ENCODE measurements around the gene ELFN1.

Gene ELFN1

DNA sequence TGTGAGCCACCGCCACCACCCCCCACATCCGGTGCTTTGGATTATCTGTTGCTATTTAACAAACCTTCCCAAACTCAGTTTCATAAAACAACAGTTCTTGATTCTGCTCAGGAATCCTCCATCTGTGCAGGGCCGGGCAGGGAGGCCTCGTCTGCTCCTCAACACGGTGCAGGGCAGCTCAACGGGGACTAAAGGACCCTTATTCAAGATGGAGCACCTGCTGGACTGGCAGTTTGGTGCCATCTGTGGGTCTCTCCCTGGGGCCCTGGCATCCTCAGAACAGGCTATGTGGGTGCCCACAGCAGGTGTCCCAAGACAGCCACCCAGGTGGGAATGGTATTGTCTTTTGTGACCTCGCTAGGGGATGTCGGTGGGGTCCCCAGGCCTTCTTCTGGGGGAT is 31.0 kb upstream of the ELFN1 start:
- H3K4me3 Mint-ChIP-seq: no peak overlapping the region
- H3K4me1 Mint-ChIP-seq (ENCODE audit: low read depth): no peaks in the 10 kb centered on the region
- H3K9me3 Mint-ChIP-seq (ENCODE audit: low read depth): no peaks in the 10 kb centered on the region
- no peak overlapping the region for H3K27ac Mint-ChIP-seq
- H3K36me3 Mint-ChIP-seq: no peaks in the 10 kb centered on the region
- peaks cover 3% of the 10 kb centered on the region for H3K27me3 Mint-ChIP-seq

DNA sequence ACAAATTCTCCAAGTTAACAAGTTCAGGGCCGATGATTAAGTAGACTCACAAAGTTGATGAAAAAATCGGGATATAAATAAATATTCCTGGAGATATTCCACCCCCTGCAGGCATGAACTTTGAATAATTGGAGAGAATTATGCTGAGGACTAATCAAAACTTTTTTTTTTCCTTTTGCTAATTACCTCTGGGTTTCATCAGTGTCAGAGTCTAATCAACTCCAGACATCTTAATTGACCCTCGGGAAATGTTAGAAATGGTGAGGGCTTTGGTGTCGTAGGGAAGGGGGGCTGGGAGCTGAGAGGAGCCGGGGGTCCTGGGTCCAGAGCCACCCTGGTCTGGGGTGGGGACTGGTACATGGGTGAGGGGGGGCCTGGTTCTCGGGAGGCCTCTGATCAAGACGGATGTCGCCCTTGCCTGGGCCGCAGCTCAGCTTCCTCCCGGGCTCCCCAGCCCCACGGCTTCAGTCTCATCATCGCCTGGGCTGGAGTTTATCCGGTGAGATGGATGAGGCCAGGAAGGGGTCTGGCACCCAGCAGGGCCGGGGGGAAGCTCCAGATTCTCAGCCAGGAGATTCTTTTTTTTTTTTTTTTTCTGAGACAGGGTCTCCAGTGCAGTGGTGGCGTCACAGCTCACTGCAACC is 30.4 kb upstream of the ELFN1 start:
- Mint-ChIP-seq H3K27me3 (no peaks in the 10 kb centered on the region), H3K27ac (no peak overlapping the region), H3K4me1 (ENCODE audit: low read depth) (no peaks in the 10 kb centered on the region)

DNA sequence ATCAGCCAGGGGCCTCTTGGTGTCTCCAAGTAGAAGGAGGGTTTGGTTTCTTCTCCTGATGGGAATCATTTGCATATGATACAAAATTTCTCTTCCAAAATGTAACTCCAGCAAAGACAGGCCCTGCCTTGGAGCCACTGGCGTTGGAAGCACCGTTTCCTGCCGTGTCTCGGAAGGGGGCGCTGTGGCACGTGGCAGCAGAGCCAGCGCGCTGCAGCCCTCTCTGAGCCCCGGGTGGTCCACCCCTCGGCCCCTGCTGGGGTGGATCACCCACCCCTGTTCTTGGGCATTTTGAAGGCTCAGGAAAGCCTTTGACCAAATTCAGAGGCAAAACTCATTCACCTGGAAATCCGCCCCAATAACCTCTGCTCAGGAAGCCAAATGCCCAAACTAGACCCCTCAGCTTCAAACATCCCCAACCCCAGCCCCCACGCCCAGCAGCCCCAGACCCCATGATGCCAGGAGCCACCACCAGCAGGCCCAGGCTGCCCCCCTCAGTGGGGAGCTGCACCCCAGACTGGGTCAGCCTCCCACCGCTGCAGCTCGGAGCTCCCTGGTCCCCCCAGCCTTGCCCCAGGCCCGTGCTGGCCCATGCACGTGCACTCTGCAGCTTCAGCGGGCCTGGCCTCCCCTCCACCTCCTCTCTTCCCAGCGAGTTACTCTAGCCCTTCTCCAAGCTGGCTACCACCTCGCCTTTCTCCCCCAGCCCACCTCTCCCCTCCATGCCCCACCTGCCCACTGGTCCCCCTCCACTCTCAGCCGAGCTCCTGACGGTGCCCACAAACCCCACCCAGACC is 29.5 kb upstream of the ELFN1 start:
- Mint-ChIP-seq H3K4me3 (no peak overlapping the region), H3K36me3 (no peaks in the 10 kb centered on the region), H3K27me3 (no peaks in the 10 kb centered on the region), H3K27ac (no peak overlapping the region), H3K9me3 (ENCODE audit: low read depth) (no peaks in the 10 kb centered on the region), H3K4me1 (ENCODE audit: low read depth) (no peaks in the 10 kb centered on the region)

More for the DNA sequence above, 30.4 kb upstream of the ELFN1 start:
- H3K9me3 Mint-ChIP-seq (ENCODE audit: low read depth): no peaks in the 10 kb centered on the region
- H3K4me3 Mint-ChIP-seq: no peak overlapping the region
- no peaks in the 10 kb centered on the region for H3K36me3 Mint-ChIP-seq

DNA sequence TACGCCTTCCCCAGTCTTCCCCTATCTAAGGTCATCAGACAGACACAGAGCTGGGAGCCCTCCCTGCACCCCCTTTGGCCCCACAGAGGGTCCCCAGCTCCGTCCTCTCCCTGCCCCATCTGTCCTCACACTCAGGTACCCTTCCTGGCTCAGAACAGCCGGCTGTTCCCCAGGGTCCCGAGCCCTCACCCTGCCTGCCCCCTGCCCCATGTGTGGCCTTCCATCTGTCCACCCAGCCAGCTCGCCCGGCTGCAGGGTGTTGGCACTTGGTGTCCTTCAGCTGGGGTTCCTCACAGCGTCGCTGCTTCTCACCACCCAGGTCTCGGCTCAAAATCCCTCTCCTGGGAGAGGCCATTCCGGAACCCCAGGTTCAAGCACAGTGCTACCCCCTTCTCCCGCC is 28.9 kb upstream of the ELFN1 start:
- no peak overlapping the region for H3K27ac Mint-ChIP-seq
- H3K4me1 Mint-ChIP-seq (ENCODE audit: low read depth): no peaks in the 10 kb centered on the region
- H3K27me3 Mint-ChIP-seq: no peaks in the 10 kb centered on the region
- no peaks in the 10 kb centered on the region for H3K9me3 Mint-ChIP-seq (ENCODE audit: low read depth)
- H3K4me3 Mint-ChIP-seq: no peak overlapping the region
- H3K36me3 Mint-ChIP-seq: no peaks in the 10 kb centered on the region

DNA sequence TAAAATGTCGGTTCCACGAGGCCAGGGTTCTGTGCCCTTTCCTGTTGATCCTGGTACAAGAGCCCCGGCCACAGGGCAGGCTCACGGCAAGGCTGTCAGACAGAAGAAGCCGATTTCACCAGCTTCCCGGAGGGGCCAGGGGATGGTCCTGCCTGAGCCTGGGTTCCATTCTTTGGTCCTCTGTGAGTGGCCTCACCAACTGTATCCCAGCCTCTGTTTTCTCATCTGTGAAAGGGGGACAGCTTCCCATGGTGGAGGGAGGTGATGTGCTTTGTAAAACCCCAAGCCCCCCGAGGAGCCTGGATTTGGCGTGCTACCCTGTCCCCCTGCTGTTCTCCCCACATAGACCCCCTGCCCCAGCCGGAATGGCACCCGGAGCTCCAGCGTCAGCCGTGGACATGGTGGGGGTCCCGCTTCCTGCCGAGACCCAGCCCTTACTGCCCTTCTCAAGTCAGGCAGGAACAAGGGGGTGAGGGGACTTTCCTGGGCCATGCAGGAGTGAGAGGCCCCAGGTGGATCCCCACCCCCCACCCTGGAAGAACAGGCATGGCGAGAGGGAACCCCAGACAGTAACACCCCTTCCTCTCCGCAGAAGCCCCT is 28.3 kb upstream of the ELFN1 start:
- no peak overlapping the region for H3K27ac Mint-ChIP-seq
- H3K36me3 Mint-ChIP-seq: no peaks in the 10 kb centered on the region
- H3K27me3 Mint-ChIP-seq: no peaks in the 10 kb centered on the region
- H3K4me1 Mint-ChIP-seq (ENCODE audit: low read depth): no peaks in the 10 kb centered on the region
- no peak overlapping the region for H3K4me3 Mint-ChIP-seq
- no peaks in the 10 kb centered on the region for H3K9me3 Mint-ChIP-seq (ENCODE audit: low read depth)

DNA sequence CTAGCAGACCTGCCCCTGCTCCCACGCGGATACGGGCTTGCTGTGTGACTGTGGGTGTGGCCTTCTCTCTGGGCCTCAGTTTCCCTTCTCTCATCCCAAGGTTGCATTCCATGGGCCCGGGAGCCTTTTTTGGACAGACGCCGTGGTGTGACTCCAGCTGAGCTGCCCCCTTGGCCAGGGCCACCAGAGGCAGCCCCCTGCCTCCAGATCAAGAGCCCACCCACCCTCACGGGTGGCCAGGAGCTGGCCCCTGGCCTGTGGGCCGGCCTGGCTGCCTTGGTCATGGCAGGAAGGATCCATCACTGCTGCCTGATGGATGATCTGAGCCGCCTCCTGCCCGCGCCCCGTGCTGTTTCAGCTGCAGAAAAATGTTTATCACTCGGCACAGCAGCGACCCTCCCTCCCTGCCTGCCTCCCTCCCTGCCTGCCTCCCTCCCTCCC is 27.8 kb upstream of the ELFN1 start:
- no peaks in the 10 kb centered on the region for H3K27me3 Mint-ChIP-seq
- no peak overlapping the region for H3K27ac Mint-ChIP-seq
- no peaks in the 10 kb centered on the region for H3K36me3 Mint-ChIP-seq
- H3K4me1 Mint-ChIP-seq (ENCODE audit: low read depth): no peaks in the 10 kb centered on the region
- no peaks in the 10 kb centered on the region for H3K9me3 Mint-ChIP-seq (ENCODE audit: low read depth)
- no peak overlapping the region for H3K4me3 Mint-ChIP-seq

DNA sequence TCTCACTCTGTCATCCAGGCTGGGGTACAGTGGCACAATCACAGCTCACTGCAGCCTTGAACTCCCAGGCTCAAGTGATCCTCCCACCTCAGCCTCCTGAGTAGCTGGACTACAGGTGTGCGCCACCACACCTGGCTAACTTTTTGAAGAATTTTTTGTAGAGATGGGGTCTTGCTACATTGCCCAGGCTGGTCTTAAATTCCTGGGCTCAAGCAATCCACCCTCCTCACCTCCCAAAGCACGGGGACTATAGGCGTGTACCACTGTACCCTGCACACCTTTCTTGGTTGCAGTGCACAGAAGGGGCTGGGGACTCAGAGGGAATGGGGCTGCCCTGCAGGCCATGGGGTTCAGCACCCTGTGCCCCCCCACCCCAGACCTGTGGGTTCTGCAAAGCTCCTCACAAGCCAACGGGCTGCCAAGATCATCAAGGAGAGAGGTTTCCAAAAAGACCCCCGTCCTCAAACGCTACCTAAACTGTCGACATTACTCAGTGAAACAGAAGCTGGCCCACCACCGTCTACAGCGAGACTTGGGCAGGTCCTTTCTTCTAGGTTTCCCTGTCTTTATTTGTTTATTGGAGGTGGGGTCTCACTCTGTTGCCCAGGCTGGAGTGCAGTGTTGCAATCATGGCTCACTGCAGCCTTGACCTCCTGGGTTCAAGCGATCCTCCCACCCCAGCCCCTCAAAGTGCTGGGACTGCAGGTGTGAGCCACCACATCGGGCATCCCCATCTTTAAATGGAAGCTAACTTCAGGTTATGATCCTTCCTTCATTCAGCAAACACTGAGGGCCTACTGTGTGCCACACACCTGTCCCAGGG is 26.6 kb upstream of the ELFN1 start:
- Mint-ChIP-seq H3K27me3 (peaks cover 2% of the 10 kb centered on the region), H3K9me3 (ENCODE audit: low read depth) (no peaks in the 10 kb centered on the region), H3K4me3 (no peak overlapping the region), H3K27ac (no peak overlapping the region), H3K36me3 (no peaks in the 10 kb centered on the region), H3K4me1 (ENCODE audit: low read depth) (no peaks in the 10 kb centered on the region)

DNA sequence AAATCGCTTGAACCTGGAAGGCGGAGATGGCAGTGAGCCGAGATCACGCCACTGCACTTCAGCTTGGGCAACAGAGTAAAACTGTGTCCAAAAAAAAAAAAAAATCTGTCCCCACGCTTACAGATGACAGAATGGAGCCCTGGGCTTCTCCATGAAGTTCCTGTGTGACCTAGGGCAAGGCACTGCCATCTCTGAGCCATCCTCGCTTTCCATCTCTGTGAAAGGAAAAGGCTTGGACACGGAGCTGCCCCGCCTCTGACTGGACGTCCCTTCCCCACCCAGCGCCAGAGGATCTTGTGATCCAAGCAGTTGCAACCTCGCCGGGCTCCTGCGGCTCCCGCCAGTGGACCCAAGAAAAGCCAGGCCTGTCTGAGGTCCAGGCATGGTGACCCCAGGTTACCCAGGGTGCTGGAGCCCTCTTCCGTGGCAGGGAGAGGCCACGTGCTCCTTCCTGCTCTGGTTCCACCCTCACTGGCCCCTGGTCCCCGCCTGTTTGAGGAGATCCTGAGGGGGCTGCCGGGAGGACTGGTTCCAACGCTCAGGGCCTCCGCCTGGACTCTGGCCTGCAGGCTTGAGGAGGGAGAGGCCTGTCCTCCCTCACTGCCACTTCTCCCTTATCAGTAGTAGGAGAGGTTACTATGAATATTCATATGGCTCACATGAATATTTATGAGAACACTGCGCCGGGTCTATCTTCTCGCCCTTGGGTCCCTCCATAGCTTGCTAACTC is 25.6 kb upstream of the ELFN1 start:
- H3K36me3 Mint-ChIP-seq: no peaks in the 10 kb centered on the region
- no peaks in the 10 kb centered on the region for H3K9me3 Mint-ChIP-seq (ENCODE audit: low read depth)
- H3K4me1 Mint-ChIP-seq (ENCODE audit: low read depth): no peaks in the 10 kb centered on the region
- H3K4me3 Mint-ChIP-seq: no peak overlapping the region
- H3K27me3 Mint-ChIP-seq: peaks cover 3% of the 10 kb centered on the region
- H3K27ac Mint-ChIP-seq: no peak overlapping the region

DNA sequence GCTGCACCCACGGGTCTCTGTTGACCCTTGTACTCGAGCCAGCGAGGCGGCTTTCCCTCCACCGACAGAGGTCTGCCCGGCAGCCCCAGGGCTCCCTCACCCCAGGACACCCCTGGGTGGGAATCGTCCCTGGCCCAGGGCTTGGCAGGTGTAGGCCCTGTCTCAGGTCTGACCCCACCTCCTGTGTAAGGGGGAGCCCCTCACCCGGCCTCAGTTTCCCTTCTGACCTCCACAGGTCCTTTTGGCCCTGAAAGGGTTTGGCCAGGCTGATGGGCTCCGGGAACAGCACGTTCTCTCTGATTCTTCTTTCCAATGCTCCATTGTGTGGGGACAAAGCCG is 25.0 kb upstream of the ELFN1 start:
- H3K4me3 Mint-ChIP-seq: no peak overlapping the region
- peaks cover 3% of the 10 kb centered on the region for H3K27me3 Mint-ChIP-seq
- H3K27ac Mint-ChIP-seq: no peak overlapping the region
- H3K9me3 Mint-ChIP-seq (ENCODE audit: low read depth): no peaks in the 10 kb centered on the region
- no peaks in the 10 kb centered on the region for H3K36me3 Mint-ChIP-seq
- H3K4me1 Mint-ChIP-seq (ENCODE audit: low read depth): no peaks in the 10 kb centered on the region

DNA sequence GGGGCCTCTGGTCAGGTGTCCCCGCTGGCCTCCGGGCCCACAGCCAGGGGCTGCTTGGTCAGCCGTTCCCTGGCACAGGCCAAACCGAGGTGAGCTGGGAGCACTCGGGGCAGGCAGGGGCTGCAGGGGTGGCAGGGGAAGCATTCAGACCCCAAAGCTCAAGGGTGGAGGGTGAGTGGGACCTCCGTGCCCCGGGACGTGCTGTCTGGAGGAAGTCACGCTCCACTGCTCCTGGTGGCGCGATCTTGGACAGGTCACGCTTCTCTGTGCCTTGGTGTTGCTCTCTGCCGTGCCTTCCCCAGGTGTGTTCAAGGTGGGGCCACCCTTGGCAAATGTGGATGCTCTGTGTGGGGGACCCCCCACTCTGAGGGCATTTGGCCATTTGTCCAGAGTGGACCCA is 24.6 kb upstream of the ELFN1 start:
- Mint-ChIP-seq H3K9me3 (ENCODE audit: low read depth) (no peaks in the 10 kb centered on the region), H3K27me3 (peaks cover 3% of the 10 kb centered on the region), H3K4me3 (no peak overlapping the region), H3K27ac (no peak overlapping the region), H3K36me3 (no peaks in the 10 kb centered on the region), H3K4me1 (ENCODE audit: low read depth) (no peaks in the 10 kb centered on the region)

DNA sequence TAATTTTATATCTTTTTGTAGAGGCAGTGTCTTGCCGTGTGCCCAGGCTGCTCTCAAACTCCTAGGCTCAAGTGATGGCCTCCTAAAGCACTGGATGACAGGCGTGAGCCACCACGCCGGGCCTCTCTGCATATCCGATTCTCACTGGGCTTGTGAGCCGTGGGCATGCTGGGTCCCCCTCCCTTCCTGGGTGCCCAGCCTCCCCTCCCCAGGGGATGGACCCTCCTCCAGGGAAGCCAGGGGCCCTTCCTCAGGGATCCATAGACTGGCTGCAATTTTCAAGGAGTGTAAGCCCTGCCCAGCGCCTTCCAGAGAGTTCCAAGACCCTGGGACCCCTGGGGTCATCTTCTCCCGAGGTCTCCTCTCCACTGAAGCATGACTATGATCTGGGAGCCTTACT is 23.7 kb upstream of the ELFN1 start:
- H3K36me3 Mint-ChIP-seq: no peaks in the 10 kb centered on the region

DNA sequence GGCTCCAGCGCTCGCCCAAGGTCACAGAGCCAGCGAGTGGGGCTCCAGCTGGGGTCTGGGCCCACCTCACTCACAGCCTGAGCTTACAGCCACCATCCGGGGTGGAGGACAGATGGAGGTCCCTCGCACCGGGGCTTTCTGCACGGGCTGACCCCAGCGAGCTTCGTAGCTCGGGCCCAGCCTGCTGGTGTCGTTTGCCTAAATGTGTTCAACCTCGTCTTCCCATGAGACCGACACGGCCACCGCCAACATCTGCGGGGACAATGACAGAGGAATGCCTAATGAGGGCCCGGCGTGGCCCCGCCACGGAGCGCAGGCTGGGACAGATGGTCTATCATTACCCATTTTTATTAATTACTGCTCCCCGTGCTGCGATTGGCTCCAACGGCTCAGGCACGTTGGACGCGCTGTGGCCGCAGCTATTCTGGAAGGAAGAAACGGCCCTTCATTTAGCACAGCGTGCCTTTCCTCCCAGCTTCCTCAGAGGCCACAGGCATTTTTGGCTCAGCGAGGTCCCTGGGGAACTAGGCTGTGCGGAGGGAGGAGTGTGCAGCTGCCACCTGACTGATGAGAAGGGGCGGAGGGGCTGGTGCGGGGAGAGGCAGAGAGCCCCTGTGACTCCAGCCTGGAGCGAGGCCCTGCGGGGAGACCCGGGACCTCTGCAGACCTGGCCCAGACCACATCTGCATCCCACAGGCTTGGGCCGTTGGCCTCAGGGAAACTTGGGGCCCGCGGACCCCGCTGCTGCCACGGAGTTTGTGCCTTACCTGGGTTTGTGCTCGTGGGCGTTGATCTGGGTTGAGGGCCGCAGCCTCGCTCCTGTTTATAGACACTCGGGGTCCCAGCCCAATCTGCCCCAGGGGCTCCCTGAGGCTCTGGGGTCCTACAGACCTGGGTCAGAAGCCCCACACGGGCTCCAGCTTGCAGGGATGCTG is 22.9 kb upstream of the ELFN1 start:
- peaks cover 3% of the 10 kb centered on the region for H3K27me3 Mint-ChIP-seq
- H3K27ac Mint-ChIP-seq: no peak overlapping the region
- no peaks in the 10 kb centered on the region for H3K36me3 Mint-ChIP-seq
- no peaks in the 10 kb centered on the region for H3K4me1 Mint-ChIP-seq (ENCODE audit: low read depth)
- no peak overlapping the region for H3K4me3 Mint-ChIP-seq
- no peaks in the 10 kb centered on the region for H3K9me3 Mint-ChIP-seq (ENCODE audit: low read depth)

More for the DNA sequence above, 23.7 kb upstream of the ELFN1 start:
- no peaks in the 10 kb centered on the region for H3K9me3 Mint-ChIP-seq (ENCODE audit: low read depth)
- no peaks in the 10 kb centered on the region for H3K4me1 Mint-ChIP-seq (ENCODE audit: low read depth)
- H3K27ac Mint-ChIP-seq: no peak overlapping the region
- peaks cover 3% of the 10 kb centered on the region for H3K27me3 Mint-ChIP-seq
- H3K4me3 Mint-ChIP-seq: no peak overlapping the region

DNA sequence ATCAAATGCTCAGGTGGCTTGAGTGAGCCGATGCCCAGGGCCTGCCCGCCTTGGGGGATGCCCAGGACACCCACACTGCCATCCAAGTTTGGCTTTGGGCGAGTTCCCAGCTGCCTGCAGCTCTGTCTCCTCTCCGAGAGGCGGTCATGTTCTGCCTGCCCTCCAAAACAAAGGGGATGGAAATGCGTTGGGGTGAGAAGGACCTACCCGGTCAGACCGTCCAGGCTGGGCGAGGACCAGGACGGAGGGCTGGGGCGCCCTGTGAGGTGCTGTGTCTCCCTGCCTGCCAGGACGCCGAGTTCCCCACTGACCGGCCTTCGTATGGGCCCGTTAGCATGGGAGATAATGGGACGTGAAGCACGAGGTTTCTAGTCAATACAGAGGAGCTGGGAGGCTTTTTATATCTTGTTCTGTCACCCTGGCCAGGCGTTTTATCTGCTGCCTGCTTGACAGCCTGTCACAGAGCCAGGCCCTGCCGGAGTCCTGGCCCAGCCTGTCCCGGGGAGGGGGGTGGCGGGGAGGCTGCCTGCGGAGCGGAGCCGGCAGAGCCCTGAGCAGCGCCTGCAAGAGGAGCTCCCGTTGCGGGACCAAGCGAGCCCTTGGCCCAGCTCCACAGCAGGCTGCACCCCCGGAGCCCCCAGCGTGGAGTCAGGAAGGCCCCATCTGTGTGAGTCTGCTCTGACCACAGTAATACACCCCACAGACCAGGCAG is 22.0 kb upstream of the ELFN1 start:
- no peak overlapping the region for H3K27ac Mint-ChIP-seq
- no peaks in the 10 kb centered on the region for H3K36me3 Mint-ChIP-seq
- H3K27me3 Mint-ChIP-seq: peaks cover 3% of the 10 kb centered on the region

More for the DNA sequence above, 22.0 kb upstream of the ELFN1 start:
- Mint-ChIP-seq H3K9me3 (ENCODE audit: low read depth) (no peaks in the 10 kb centered on the region), H3K4me3 (no peak overlapping the region), H3K4me1 (ENCODE audit: low read depth) (no peaks in the 10 kb centered on the region)

Measured in activated naive CD8-positive, alpha-beta T cell (primary cell).